OCI-LY1 (cell line): Measurements from ENCODE around the gene RAP2C.

Source experiments
- EZH2 ChIP-seq: fragments of 200-600 bp; sonication (generic), shearing (Covaris generic); IDR thresholded peaks from 2 replicates; pipeline ENCODE4 v1.8.0; 2017; ENCODE audit warnings: borderline replicate concordance, mixed run types, mild to moderate bottlenecking, antibody characterized with exemption, low read length, moderate library complexity, mixed read lengths
- TF ChIP-seq, protein P1 (sequence below): fragments of 200-600 bp; sonication (generic), shearing (Covaris generic); IDR thresholded peaks from 2 replicates; pipeline ENCODE4 v1.5.1; 2017; ENCODE audit warnings: mild to moderate bottlenecking, antibody characterized with exemption, low read length, moderate library complexity, mixed read lengths

DNA sequence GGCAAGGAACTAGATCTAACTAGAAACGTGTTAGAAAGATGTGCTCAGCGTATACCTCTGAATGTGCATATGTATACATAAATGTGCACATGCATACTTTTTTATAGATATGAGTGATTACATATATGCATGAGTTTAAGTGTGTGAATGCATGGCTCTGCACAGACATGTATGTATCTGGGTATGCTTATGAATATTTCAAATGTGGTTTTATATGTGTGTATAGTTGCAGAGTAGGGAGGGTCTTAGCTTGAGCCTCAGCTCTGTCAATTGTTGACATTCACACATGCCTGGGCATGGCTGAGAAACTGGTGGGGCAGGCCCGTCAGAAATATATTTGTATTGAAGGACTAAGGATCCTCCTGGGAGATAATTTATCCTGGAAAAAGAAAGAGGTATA is 31.1 kb downstream of the RAP2C start:
- TF ChIP-seq EZH2 = no peak
- TF ChIP-seq, protein P1, sequence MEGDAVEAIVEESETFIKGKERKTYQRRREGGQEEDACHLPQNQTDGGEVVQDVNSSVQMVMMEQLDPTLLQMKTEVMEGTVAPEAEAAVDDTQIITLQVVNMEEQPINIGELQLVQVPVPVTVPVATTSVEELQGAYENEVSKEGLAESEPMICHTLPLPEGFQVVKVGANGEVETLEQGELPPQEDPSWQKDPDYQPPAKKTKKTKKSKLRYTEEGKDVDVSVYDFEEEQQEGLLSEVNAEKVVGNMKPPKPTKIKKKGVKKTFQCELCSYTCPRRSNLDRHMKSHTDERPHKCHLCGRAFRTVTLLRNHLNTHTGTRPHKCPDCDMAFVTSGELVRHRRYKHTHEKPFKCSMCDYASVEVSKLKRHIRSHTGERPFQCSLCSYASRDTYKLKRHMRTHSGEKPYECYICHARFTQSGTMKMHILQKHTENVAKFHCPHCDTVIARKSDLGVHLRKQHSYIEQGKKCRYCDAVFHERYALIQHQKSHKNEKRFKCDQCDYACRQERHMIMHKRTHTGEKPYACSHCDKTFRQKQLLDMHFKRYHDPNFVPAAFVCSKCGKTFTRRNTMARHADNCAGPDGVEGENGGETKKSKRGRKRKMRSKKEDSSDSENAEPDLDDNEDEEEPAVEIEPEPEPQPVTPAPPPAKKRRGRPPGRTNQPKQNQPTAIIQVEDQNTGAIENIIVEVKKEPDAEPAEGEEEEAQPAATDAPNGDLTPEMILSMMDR = no peak
